Heart left ventricle (tissue), 16 donors: Measurements from ENCODE around the gene HDAC5. TPM values are rescaled to one million over a fixed set of nuclear protein-coding genes. Genes with fewer than 3 reads are reported as not detected.

Source experiments
- ATAC-seq, 4 donors: fragments of 200-7000 bp; cut with Tn5 transposase; one replicate each; pipeline ENCODE4 v1.9.1; 2020 to 2022; ENCODE audit warnings: moderate library complexity in 4 of 4, mild to moderate bottlenecking in 3 of 4, moderate number of reproducible peaks in 1 of 4
- DNase-seq, 5 donors: peaks; one replicate each; pipeline ENCODE4 v3.0.0-alpha.2; 2020
- H3K27ac ChIP-seq, 12 donors: fragments of 200-600 bp; sonication (generic) in 4 of 12; one replicate each; pipeline versions ENCODE4 v1.5.0 to v1.8.0; 2016 to 2022; ENCODE audit warnings: mild to moderate bottlenecking in 2 of 12
- H3K27me3 ChIP-seq, 9 donors: fragments of 200-600 bp; sonication (generic) in 2 of 9; one replicate each; pipeline versions ENCODE4 v1.5.1 to v1.8.0; 2016 to 2022; ENCODE audit warnings: mild to moderate bottlenecking in 3 of 9
- H3K36me3 ChIP-seq, 9 donors: fragments of 200-600 bp; sonication (generic) in 2 of 9; one replicate each; pipeline versions ENCODE4 v1.5.0 to v1.8.0; 2018 to 2022; ENCODE audit warnings: mild to moderate bottlenecking in 2 of 9
- H3K4me1 ChIP-seq, 12 donors: fragments of 200-600 bp; sonication (generic) in 4 of 12; one replicate each; pipeline versions ENCODE4 v1.5.0 to v1.8.0; 2016 to 2022; ENCODE audit warnings: mild to moderate bottlenecking in 3 of 12
- H3K4me3 ChIP-seq, 12 donors: fragments of 200-600 bp; sonication (generic) in 4 of 12; one replicate each; pipeline versions ENCODE4 v1.5.0 to v1.8.0; 2017 to 2022; ENCODE audit warnings: mild to moderate bottlenecking in 9 of 12, moderate library complexity in 4 of 12
- H3K9me3 ChIP-seq, 12 donors: fragments of 200-600 bp; sonication (generic) in 4 of 12; one replicate each; pipeline versions ENCODE4 v1.5.0 to v1.8.0; 2016 to 2022; ENCODE audit warnings: mild to moderate bottlenecking in 1 of 12
- POLR2A ChIP-seq, 2 donors: fragments of 450-650 bp; IDR thresholded peaks; one replicate each; pipeline ENCODE4 v1.6.1; 2017; ENCODE audit warnings: antibody characterized with exemption in 2 of 2, mild to moderate bottlenecking in 2 of 2, moderate library complexity in 2 of 2
- WGBS, 4 donors: extraction: QIAGEN DNeasy Blood & Tissue Kit in 2 of 4; methylation state at CpG; one replicate each; pipeline versions ENCODE4 v1.1.5 to v1.1.7; 2013 to 2018; 5-methylcytosine and 5-hydroxymethylcytosine counted together
- intact Hi-C, 10 donors: fragments of 100-400 bp; cut with DNase I; formaldehyde crosslinking; loops; one replicate each; pipeline versions ENCODE4 v1.11.1 to v1.14.2; 2022
- polyA plus RNA-seq, 2 donors: library from polyadenylated mRNA; stranded (reverse); fragments of 200-250 nt; gene quantifications; one replicate each; pipeline ENCODE4 v1.2.3, GENCODE V29; 2013
- total RNA-seq, 9 donors: library from RNA; depleted of rRNA in 2 of 9; stranded (reverse); fragments of >200 nt in 2 of 9; fragmentation: NEBNext Ultra II Directional in 3 of 9; extraction: Animal tissue kit (Norgen Biotek cat#: 25700) in 3 of 9; gene quantifications; one replicate each; pipeline versions ENCODE4 v1.1.0 to v1.2.4, GENCODE V29; 2016 to 2023
- TF ChIP-seq, protein P1 (sequence below), 12 donors: fragments of 200-600 bp; sonication (generic) in 4 of 12; IDR thresholded peaks; one replicate each; pipeline versions ENCODE4 v1.5.0 to v1.8.0; 2018 to 2022; ENCODE audit warnings: antibody characterized with exemption in 12 of 12, mild to moderate bottlenecking in 5 of 12
- donor health status: ischemic (EF 13 %, LVEDD 7.1; RV severe dilation, severe dysfunction).
- donor health status: healthy with polysubstance abuse.
- donor health status: DM: no; HTN: yes; CAD: no.
- donor health status: DM: no; HTN: no; CAD: no.
- donor health status: ischemic (EF 25% LVEDD 6.9; RV normal size, moderate dysfunction).
- donor health status: ischemic (EF 25% LVEDD 5.7; RV mildly dilated, moderate dysfunction).
- donor health status: healthy.
- donor health status: DM: yes; HTN: yes; CAD: no.
- donor health status: ischemic (EF 35%, LVEDD 5.7; RV mildly dilated, moderate dysfunction).
- donor health status: nonischemic (EF 11% LVEDD 7.7; RV severe dilation, severe dysfunction).
- donor health status: DM: yes; HTN: yes; CAD: no.
- donor health status: PGD.
- donor health status: ischemic (EF 29% LVEDD 5.4; RV normal size, mild dysfunction).
- donor health status: nonischemic (EF 23%, LVEDD 6.1; RV moderate dilation, normal function).

The HDAC5 gene
- total and polyA plus RNA-seq, 11 donors, result 54.6 to 283 (median 70.1) TPM

DNA sequence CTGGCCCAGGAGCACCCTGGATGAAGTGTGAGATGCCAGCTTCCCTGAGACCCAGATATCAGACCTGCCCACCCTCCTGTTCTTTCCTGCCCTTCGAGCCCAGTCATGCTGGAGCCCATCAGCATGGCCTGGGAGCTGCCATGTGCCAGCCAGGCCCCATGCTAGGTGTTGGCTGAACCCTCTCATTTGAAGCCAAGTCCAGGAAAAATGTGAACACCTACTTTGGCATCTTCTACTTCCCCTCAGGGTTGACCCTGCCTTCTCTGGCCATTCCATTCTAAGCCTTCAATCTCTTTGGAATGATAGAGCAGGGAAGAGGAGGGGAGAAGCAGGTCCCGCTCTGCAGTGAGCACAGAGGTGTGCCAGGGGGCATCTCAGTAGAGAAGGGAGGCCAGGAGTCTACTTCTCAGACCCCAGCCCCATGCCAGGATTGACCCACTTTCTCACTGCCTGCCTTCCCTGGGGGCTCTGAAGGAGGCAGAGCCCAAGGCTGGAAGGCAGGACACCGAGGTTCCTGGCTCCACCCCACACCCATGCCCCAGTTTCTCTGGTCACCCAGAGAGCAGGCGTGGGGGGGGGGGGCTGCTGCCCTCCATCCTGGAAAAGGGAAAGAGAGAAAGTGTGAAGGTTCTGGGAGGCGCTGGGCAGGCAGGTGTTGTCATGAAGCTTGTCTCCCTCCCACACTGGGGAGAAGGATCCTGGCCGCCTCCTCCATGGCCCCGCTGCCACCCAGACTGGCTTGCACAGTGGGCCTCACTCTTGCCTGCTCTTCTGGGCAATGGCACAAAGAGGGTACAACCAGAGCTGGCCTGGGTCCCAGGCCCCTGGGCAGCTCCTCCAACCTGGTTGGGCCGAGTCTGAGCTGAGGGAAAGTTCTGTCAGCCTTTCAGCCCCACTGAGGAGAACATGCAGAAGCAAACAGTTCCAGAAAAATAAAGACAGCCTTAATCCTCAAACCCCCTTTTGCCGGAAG is 9.3 kb downstream of the HDAC5 start:
- Histone ChIP-seq H3K36me3 (peaks cover 0 to 39% (median 31%) of the 10 kb centered on the region in 9 donors), H3K27ac (peak overlapping the region in 7 of 12 donors; percentile 54 to 97 (median 93)), H3K4me1 (peaks cover 13 to 97% (median 82%) of the 10 kb centered on the region in 12 donors), H3K27me3 (no peaks in the 10 kb centered on the region), H3K4me3 (no peak overlapping the region), H3K9me3 (no peaks in the 10 kb centered on the region)
- 62 to 78% (median 72%) methylated on average over 7 to 9 of the region's 9 CpGs for WGBS, 4 donors
- TF ChIP-seq, protein P1, sequence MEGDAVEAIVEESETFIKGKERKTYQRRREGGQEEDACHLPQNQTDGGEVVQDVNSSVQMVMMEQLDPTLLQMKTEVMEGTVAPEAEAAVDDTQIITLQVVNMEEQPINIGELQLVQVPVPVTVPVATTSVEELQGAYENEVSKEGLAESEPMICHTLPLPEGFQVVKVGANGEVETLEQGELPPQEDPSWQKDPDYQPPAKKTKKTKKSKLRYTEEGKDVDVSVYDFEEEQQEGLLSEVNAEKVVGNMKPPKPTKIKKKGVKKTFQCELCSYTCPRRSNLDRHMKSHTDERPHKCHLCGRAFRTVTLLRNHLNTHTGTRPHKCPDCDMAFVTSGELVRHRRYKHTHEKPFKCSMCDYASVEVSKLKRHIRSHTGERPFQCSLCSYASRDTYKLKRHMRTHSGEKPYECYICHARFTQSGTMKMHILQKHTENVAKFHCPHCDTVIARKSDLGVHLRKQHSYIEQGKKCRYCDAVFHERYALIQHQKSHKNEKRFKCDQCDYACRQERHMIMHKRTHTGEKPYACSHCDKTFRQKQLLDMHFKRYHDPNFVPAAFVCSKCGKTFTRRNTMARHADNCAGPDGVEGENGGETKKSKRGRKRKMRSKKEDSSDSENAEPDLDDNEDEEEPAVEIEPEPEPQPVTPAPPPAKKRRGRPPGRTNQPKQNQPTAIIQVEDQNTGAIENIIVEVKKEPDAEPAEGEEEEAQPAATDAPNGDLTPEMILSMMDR (IDR thresholded peaks at IDR 0.05), result no peak
- no peak for TF ChIP-seq POLR2A (IDR thresholded peaks at IDR 0.05)
- no peak for DNase-seq
- intact Hi-C loops, result loop anchor here in 5 of 10 donors (5.0 to 10.0 kb wide), 5 partner anchors 42 to 169 kb away; partner anchors contain the start of genes G6PC3 (in 3 of the 5), TMEM101 (in 3 of the 5), NAGS (in 1 of the 5) and PPY (in 1 of the 5)
- ATAC-seq, result no peak

DNA sequence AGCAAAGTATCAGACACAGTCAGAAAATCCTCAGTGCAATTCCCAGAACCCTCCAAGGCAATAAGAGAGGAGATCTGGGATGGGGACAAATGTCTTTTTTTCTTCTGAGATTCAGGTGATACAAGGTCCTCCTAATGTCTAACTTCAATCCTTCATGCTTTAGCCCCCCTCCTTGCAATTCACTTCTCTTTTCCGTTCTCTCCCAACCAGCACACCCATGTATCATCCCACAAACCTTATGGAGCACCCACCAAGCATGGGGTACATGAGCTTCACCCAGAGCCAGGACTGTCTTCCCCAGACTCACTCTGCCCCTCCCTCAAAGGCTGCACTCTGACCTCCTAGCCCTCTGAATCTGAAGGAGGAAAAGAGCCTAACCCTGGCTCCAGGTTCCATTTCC is 10.1 kb downstream of the HDAC5 start:
- ATAC-seq, result no peak
- TF ChIP-seq POLR2A (IDR thresholded peaks at IDR 0.05), result no peak
- TF ChIP-seq, protein P1 (IDR thresholded peaks at IDR 0.05), result no peak
- Histone ChIP-seq H3K27me3 (no peaks in the 10 kb centered on the region), H3K4me3 (no peak overlapping the region), H3K4me1 (peaks cover 18 to 97% (median 81%) of the 10 kb centered on the region in 12 donors), H3K9me3 (no peaks in the 10 kb centered on the region), H3K27ac (peak overlapping the region; percentile 42 to 97 (median 93)), H3K36me3 (peaks cover 0 to 39% (median 31%) of the 10 kb centered on the region in 9 donors)
- DNase-seq, result no peak
- WGBS, 4 donors, result 79 to 94% (median 85%) methylated on average over 1 of the region's 1 CpG
- intact Hi-C loops, result loop anchor here in 5 of 10 donors (5.0 to 10.0 kb wide), 5 partner anchors 41 to 169 kb away; partner anchors contain the start of genes G6PC3 (in 3 of the 5), TMEM101 (in 3 of the 5), NAGS (in 1 of the 5) and PPY (in 1 of the 5)

DNA sequence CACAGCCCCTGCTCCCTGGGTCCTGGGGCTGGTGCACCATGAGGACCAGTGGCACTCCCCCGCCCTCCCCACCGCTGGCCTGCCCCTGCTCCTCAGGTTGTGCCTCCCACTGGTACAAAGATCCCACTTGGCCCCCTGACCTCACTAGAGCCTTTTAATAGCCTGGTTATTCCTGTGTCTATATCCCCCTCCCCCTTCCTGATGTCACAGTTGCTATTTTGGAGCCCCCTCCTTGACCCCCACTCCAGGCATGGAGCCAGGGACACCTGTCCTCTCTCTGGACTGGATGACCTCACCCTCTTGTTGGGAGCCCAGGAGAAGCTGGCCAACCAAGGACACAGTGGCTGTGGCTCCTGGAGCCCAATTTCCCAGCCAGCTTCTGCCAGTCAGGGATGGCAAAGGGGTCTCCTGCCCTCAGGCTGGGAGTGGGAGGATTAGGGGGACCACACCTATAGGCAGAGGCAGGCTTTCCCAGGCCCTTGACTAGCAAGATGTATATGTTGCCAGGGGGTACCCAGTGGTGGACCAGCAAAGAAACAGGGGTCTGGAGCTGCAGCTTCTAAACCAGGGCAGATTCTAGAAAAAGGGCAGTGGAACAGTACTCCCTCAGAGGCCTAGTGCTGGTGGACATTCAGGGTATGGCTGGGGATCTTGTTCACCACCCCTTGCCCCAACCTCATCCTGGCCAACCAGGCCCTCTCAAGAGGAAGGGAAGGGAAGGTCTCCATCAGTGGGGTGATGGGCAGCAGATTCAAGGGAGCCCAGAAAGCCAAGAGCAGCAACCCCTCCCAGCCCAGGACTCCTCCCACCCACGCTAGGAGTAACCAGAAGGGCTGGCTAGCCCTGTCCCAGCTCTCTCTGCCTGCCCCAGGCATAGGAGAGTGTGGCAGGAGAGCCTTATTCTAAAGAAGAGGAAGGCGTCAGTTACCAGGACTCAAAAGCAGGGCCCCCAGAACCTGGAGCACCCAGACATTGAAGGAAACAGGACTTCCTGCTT is 10.9 kb downstream of the HDAC5 start:
- intact Hi-C loops, result loop anchor here in 5 of 10 donors (5.0 to 10.0 kb wide), 5 partner anchors 40 to 168 kb away; partner anchors contain the start of genes G6PC3 (in 3 of the 5), TMEM101 (in 3 of the 5), NAGS (in 1 of the 5) and PPY (in 1 of the 5)
- H3K4me3 ChIP-seq, result no peak overlapping the region
- no peaks in the 10 kb centered on the region for H3K27me3 ChIP-seq
- DNase-seq (peak; percentile 82 to 93 (median 87)), ATAC-seq (peak; percentile 48 to 71 (median 64))
- WGBS, 4 donors, result 45 to 52% (median 47%) methylated on average over 3 to 4 of the region's 4 CpGs
- no peaks in the 10 kb centered on the region for H3K9me3 ChIP-seq
- peaks cover 0 to 38% (median 31%) of the 10 kb centered on the region in 9 donors for H3K36me3 ChIP-seq
- peaks cover 20 to 98% (median 84%) of the 10 kb centered on the region in 12 donors for H3K4me1 ChIP-seq
- TF ChIP-seq, protein P1 (IDR thresholded peaks at IDR 0.05), result no peak
- peak in 1 of 2 donors; percentile 10 for TF ChIP-seq POLR2A (IDR thresholded peaks at IDR 0.05)
- peak overlapping the region; percentile 84 to 97 (median 93) for H3K27ac ChIP-seq
